A204.1 (cell line): Measurements from ENCODE around the gene RPS8.
"Not testable (repeated sequence)": the region's sequence is repeated elsewhere in the genome, so short reads cannot be mapped to it uniquely, and the experiment has no call there.

ENCODE experiments used
- FAIRE-seq: peaks from 2 replicates; lab custom pipeline; 2012; peaks lifted over from hg19 to GRCh38; lab: Jason Lieb, UNC

The RPS8 gene

DNA sequence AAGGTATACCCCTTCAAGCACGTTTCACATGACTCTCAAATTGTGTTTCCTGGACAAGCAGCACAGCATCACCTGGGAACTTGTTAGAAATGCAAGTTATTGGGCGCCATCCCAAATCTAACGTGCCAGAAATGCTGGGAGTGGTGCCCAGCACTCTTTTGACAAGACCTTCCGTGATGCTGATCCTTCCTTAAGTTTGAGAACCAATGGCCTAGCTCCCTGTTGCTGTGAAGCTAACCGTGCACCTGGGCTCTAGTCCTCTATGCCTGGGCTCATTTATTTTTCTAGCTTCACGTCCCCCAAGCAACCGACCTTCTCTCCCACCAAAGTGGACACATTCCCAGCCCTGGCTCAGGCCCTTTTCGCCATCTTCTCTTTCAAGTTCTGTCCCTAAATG, 8.4 kb downstream of the RPS8 start:
- no peak for FAIRE-seq

DNA sequence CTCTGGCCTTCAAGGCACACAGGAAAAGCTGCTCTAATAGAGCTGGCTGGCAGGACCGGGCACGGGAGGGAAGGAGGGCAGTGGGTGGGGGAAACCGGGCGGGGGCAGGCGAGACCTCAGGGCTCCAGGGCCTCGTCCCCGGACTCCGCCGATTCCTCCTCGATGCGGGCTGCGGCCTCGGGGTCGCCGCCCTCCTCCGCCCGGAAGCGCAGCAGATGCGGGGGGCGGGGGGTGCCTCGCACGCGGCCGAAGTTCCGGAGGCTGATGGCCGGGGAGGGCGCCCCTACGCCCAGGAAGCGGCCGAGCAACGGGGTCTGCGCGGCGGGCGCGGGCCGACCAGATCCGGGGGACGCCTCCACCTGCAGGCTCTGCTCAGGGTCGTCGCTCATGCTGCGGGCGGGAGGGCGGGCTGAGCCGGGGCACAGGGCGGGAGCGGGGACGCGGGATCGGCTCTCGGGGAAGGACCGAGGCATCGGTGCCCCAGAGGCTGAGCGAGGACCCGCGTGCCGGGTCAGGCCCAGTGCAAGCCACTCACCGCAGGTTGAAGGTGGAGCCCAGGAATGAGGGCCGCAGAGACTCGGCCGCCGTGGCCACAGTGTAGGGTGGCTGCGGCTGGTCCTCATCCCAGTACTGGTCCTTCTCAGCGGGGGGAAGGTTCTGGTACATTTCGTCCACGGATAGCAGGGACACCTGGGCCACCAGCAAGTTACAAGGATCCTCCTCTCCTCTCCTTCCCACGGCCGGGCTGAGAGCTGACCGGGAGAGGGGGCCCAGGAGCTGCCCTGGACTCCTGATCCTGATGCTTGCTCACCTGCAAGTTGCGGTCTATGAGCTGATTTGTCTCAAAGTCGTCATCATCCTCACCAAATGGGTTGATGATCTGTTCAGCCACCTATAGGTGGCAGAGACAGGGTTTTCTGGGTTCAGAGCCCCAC, 9.0 kb downstream of the RPS8 start:
- FAIRE-seq, result no peak

DNA sequence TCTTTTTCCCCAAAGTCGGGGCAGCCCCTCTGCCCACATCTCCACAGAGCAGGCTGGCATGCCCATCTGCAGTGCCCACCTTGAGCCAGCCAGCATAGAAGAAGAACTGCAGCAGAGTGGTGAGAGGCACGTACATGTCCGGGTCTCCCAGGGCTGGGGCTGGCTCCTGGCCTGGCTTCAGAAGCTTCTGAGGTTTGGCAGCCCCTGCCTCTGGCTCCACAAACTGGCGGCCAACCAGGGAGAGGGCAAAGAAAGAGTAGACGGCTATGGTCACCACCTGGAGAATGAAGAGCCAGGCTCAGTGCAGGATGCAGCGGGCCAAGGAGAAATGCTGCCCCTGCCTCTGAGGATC, 9.7 kb downstream of the RPS8 start:
- no peak for FAIRE-seq

DNA sequence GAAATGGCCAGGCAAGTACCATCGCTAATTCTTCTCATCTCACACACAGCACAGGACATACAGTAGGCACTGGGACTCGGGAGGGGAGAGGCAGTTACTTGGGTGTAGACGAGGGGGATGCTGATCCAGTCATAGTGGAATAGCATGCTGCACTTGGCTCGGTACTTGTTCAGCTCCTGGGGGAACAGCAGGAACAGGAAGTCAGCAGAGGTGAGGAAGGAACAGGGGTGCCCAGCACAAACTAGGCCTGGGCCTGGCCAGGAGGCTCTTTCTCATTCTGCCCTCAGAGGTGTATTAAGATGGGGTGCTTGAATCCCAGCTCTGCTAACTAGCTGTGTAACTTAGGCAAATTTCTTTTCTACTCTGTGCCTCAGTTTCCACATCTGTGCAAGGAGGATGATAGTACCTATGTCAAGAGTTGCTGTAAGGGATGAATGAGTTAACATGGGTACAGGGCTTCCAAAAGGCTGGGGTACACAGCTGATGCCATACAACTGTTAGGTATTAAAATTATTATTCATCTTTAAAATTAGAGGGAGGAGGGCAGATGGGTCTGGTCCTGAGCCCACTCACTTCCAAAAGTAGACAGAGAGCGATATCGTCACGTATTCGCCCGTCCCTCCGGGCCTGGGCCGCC, 10.3 kb downstream of the RPS8 start:
- no peak for FAIRE-seq

GRCh38 chr1:44786138-44786840, 10.9 kb downstream of the RPS8 start:
- no peak for FAIRE-seq

GRCh38 chr1:44786841-44787426, 11.6 kb downstream of the RPS8 start:
- no peak for FAIRE-seq

DNA sequence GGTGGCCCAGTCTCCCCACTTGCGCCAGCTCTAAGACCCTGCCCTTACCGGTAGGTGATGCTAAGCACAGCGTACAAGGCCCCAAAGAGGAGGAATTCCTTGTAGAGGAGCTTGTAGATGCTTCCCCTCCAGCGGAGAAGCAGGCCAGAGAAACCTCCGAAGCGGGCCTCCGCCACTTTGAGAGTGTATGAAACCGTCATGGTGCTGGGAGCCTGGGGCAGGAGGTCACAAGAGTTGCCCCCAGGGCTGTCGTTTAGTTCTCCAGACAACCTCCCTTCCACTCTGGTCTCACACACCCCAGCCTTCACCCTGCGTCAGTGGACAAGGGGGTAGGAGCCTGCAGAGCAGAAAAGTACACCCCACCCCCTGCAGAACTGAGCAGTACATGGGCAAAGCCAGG, 12.2 kb downstream of the RPS8 start:
- no peak for FAIRE-seq

GRCh38 chr1:44788120-44788860, 12.9 kb downstream of the RPS8 start, which contains the start of gene BEST4:
Gene BEST4, minus strand, starts transcription at chr1:44788170. Its CDS starts 465 bp downstream, at chr1:44787705.
- FAIRE-seq, result no peak

DNA sequence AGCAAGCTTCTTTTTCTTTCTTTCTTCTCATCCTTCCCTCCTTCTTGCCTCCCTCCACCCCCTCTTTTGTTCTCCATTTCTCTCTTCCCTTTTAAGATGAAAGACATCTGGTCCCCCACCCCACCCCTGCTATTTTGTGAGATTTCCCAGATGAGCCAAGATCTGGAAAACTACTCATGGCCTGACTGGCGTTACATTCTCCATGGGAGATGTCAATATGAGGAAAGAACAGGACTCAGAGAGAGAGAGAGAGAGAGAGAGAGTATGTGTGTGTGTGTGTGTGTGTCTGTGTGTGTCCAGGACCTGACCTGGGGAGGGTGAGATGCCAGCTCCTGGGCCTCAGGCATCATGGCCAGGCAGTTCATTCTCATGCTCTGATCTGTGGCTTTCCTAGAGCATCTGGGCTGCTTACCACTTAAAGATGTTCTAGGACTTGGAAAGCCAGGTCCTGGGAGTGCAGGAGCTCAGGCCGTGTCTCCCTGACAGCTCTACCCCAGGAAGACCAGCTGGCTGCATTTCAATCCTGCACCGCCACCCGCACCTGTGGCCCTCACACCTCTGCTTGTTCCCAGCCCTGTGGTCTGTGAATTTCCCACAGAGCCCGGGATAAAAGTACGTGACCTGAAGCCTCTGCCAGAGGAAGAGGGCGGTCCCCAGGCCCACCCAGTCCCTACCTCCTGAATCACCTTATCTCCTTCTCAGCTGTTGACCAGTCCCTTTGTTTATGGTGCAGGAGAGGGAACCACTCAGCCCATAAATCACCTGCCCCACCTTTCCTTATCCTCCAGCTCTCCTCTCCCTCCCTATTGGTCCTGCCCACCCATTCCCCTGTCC, 15.8 kb downstream of the RPS8 start:
- no peak for FAIRE-seq

GRCh38 chr1:44792736-44793502, 17.6 kb downstream of the RPS8 start:
- FAIRE-seq, result no peak

GRCh38 chr1:44797886-44798285, 22.5 kb downstream of the RPS8 start:
- not testable (repeated sequence) for FAIRE-seq

DNA sequence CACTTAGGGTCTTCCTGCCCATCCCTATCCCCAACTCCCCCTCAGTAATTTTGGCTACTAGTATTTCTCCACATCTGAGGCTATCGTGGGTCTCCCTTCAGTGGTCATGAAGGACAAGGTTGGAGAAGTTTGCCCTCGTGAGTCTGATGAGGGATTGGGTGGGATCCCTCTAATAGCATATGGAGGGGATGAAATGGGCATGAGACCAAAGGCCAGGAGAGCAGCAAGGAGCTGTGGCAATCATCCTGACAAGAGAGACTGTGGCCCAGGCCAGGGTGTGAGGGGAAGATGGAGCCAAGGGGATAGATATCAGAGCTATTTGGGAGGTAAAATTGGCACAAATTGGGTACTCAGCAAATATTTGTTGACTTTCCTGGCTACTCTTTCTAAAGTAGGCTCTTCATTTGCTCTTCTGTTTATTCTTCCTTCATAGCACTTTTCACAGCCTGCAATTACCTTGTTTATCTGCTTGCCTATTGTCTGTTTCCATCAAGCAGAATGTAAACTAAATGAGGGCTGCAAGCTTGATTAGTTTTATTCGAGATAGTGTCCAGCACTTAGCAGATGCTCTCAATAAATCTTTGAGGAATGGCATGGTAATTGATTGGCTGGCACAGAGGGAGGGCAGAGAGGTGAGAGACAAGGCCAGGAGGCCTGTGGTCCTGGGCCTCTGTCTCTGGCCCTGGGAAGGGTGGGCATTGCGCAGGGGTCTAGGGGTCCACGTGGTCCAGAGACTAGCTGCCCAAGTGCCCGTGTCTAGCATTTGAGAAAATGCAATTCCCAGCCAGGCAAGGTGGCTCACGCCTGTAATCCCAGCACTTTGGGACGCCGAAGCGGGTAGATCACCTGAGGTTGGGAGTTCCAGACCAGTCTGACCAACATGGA, 23.4 kb downstream of the RPS8 start:
- FAIRE-seq, result no peak

DNA sequence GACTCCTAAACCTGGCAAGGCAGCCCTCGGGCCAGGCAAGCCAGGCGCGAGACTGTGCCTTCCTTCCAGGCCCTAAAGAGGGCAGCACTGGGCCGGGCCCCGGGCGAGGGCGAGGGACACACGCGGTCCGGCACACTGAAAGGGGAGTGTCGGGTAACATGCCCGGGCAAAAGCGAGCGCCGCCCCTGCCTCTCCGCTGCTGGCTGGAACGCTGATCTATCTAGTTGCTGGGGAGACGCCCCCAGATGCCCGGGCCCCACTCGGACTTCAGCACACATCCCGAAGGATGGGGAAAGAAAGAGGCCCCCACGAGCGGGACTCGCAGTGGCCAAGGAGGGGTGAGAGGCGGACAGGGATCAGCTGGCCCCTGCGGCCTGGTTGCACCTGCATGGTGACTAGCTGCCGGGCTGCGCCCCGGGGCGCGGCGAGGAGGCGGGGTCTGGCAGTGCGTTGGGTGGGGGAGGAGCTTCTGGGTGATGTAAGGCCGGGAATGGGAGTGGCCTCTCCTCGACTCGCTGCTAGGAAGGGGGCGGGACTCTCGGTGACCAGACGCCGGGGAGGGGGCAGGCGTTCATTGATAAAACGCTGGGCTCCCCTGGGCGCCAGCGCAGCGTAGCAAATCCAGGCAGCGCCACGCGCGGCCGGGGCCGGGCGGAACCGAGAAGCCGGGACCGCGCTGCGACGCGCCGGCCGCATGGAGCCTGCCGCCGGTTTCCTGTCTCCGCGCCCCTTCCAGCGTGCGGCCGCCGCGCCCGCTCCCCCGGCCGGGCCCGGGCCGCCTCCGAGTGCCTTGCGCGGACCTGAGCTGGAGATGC, 24.6 kb downstream of the RPS8 start, which contains the start of gene PLK3:
Gene PLK3 (plus strand): TSS at position 608 of the 815 bp plus-strand sequence. CDS start 87 bp downstream, at position 695.
- FAIRE-seq, result peak; percentile 93

DNA sequence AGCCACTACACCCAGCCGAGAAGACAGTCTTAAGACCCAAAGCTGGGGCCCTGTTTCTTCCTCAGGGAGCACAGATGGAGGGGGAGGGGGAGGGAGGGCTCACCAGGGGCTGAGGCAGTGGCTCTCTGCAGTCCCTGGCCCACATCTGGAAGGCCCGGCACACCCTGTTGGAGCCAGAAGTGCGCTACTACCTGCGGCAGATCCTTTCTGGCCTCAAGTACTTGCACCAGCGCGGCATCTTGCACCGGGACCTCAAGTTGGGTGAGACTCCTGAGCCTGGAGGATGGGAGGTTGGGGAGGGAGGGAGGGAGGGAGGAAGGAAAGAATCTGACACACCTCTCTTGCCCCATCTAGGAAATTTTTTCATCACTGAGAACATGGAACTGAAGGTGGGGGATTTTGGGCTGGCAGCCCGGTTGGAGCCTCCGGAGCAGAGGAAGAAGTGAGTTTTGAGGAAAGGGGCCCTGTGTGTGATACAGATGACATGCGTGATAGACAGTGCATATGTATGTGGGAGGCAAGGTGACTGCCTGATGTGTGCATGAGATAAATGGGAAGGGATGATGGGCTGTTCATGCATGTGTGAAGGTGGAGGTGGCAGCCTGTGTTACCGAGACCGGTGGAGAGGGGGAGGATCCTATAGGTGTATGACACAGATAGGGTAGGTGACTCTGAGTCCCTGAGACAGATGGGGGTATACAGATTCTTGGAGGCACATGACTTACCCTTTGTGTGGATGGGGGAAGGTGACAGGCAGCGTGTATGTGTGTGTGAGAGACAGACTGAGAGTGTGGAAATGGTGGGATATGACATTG, 26.4 kb downstream of the RPS8 start:
- no peak for FAIRE-seq

- FAIRE-seq, result no peak
These were observed 27.1 kb downstream of the RPS8 start for GRCh38 chr1:44802306-44803061.

DNA sequence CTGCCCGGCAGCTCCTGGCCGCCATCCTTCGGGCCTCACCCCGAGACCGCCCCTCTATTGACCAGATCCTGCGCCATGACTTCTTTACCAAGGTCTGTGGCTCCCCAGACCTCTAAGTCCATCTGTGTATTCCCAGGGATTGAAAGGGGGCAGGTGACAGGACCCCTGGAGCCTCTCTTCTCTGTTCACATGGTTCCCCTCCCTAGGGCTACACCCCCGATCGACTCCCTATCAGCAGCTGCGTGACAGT, 27.6 kb downstream of the RPS8 start:
- FAIRE-seq, result no peak
